Activated naive CD4-positive, alpha-beta T cell (primary cell): ENCODE data around the gene PDIA2.
"Not testable (repeated sequence)": the region's sequence is repeated elsewhere in the genome, so short reads cannot be mapped to it uniquely, and the experiment has no call there.

Experiments
- DNase-seq, 4 experiments: peaks; one replicate each; lab custom pipeline; 2025; lab: John Stamatoyannopoulos, UW

PDIA2 gene, protein sequence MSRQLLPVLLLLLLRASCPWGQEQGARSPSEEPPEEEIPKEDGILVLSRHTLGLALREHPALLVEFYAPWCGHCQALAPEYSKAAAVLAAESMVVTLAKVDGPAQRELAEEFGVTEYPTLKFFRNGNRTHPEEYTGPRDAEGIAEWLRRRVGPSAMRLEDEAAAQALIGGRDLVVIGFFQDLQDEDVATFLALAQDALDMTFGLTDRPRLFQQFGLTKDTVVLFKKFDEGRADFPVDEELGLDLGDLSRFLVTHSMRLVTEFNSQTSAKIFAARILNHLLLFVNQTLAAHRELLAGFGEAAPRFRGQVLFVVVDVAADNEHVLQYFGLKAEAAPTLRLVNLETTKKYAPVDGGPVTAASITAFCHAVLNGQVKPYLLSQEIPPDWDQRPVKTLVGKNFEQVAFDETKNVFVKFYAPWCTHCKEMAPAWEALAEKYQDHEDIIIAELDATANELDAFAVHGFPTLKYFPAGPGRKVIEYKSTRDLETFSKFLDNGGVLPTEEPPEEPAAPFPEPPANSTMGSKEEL

DNA sequence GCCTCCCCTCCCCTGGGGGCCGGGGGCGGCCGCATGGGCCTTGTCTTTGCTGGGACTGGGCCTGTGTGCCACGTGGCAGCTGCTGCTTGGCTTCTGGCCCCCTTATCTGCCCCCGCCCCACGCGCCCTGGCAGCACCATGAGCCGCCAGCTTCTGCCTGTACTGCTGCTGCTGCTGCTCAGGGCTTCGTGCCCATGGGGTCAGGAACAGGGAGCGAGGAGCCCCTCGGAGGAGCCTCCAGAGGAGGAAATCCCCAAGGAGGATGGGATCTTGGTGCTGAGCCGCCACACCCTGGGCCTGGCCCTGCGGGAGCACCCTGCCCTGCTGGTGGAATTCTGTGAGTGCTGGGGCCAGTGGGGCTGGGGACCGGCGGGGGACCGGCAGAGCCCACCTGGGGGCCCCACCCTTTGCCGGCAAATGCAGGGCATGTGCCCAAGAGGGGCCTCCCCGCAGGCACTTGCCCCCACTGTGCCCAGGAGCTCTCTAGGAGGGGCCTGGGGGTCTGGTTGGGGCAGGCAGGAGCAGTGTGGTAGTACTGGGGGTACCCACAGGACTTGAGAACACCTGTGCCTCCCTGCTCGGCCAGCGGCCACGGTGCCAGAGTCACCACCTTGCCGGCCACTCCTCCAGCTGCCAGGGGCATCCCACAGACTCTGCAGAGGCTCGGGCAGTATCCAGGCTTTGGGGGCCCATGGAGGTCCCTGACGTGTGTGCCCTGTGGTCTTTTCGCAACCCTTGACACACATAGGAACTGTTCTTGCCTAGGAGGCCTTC is at the start of gene PDIA2:
Gene PDIA2, plus strand, starts transcription at position 132 of the 773 bp plus-strand sequence. Its CDS starts 6 bp downstream, at position 138.
- DNase-seq = no peak

DNA sequence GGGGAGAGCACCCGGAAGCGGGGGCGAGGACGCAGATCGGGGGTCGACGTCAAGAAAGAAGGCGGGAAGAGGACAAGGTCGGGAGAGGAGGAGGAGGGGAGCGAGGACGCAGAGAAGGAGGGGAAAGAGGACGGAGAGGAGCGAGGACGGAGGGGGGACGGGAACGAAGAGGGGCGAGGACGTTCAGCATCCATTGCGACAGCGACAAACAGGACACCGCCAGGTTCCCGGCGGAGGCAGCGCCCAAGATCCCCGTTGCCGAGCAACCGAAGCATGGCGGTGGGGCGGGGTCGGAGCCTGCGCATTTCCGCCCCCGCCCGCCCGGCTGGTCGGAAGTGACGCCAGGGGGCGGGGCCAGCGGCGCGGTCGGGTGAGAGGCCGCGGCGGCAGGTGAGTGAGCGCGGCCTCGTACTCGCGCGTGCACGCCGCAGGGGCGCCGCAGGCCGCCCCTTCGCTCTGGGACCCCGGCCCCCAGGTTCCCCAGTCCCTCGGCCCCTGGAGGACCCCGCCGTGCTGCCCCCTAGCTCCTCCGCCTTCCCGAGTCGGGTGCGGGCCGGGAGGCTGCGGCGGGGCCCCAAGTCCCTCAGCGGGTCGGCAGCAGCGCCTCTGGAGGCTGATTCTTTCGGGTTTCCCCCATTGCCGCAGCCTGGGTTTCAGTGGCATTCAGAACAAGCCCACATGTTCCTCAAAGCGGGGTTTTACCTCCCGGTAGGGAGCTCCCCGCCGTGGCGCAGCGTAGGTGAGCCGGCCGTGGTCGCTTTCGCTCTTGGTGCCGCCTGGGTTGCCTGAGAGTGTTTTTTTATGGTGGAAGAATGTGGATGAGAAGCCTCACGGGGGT is 48.3 kb upstream of the PDIA2 start, which contains the start of gene FAM234A:
Gene FAM234A, plus strand, starts transcription at position 354 of the 838 bp plus-strand sequence. CDS start 19,593 bp downstream, outside the sequence.
- peak; percentile 84 to 94 (median 86) for DNase-seq

DNA sequence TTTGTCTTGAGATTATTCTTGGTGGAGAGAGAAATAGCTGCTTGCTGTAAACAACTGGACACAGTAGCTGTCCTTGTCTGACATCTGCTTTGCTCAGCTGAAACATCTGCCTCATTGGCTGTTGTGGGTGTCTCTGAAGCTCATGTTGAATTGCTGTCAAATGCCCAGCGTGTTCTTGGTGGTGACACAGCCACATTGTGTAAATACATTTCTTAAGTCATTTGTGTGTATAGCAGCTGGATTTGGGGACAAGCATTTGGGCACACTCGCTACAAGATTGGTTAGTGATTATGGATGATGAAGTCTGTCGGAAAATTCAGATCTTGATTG is 43.1 kb upstream of the PDIA2 start:
- DNase-seq = no peak

DNA sequence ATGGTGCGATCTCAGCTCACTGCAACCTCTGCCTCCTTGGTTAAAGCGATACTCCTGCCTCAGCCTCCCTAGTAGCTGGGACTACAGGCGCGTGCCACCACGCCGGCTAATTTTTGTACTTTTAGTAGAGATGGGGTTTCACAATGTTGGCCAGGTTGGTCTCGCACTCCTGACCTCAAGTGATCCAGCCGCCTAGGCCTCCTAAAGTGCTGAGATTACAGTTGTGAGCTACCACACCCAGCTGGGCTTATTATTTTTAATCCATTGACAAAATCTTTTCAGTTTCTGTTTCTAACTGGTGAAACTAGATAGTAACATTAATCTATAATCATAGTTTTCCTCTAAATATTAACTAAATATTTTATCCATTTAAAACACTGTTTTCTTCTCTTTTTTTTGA is 42.4 kb upstream of the PDIA2 start:
- no peak for DNase-seq

DNA sequence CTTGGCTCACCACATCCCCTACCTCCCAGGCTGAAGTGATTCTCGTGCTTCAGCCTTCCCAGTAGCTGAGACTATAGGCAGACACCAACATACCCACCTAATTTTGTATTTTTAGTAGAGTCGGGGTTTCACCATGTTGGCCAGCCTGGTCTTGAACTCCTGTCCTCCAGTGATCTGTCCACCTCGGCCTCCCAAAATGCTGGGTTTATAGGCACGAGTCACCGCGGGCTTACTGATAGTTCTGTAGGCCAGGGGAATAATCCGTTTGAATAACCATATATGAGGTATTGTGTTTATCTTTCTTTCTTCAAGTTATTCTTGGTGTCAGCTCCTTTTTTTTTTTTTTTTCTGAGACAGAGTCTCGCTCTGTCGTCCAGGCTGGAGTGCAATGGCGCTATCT is 40.7 kb upstream of the PDIA2 start:
- no peak for DNase-seq

DNA sequence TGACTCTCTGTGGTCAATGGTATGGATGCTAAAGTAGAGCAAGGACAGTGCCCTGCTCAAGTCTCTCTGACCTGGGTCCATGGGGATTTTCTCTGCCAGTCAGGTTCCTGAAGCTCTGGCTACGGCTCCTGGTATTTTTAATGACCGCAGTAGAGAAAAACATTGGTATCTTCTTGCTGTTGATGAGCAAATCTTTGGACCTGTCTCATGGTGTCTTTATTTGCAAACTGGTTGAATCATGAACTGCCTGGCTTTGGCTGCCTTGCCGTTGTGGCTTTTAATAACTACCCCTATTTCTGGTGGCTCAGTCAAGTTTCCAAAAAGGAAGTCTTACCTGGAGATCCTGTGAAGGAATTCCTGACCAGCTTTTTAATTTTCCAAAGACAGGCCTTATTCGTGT is 39.6 kb upstream of the PDIA2 start:
- no peak for DNase-seq

DNA sequence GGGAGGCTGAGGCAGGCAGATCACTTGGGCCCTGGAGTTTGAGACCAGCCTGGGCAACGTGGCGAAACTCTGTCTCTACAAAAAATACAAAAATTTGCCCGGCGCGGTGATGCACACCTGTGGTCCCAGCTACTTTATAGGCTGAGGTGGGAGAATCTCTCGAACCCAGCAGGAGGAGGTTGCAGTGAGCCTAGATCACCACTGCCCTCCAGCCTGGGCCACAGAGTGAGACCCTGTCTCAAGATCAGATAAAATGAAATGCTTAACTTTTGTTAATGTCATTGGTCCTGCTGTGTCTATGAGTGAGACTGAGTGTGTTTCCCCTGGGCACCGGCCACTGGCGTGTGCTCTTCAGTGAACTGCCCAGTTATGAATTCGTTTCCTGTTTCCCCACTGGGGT is 37.9 kb upstream of the PDIA2 start:
- no peak for DNase-seq

DNA sequence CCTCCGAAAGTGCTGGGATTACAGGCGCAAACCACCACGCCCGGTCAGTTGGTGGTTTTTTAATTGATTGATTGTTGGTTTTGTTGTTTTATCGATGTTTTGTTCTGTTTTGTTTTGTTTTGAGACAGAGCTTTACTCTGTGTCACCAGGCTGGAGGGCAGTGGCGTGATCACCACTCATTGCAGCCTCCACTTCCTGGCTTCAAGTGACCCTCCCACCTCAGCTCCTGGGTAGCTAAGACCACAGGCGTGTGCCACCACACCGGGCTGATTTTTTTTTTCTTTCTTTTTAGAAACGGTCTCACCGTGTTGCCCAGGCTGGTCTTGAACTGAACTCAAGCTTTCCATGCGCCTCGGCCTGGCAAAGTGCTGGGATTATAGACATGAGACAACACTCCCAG is 35.9 kb upstream of the PDIA2 start:
- DNase-seq = no peak

DNA sequence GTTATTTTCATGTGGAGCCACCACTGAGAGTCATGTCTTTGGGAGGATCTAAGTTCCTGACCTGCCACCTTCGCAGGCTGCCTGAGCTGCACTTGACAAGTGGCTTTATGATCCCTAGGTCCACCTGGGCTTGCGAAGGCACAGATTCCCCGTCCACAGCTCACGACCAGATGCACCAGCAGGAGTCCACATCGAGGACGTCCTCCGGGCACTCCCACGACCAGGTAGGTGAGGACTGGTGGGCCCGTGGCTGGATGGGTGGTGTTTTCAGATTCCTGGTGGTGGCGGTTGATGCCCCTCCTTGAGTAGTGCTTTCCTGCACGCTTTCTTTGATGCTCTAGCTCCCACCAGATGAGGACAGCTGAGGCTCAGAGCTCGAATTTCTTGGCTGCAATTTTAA is 33.5 kb upstream of the PDIA2 start:
- no peak for DNase-seq

DNA sequence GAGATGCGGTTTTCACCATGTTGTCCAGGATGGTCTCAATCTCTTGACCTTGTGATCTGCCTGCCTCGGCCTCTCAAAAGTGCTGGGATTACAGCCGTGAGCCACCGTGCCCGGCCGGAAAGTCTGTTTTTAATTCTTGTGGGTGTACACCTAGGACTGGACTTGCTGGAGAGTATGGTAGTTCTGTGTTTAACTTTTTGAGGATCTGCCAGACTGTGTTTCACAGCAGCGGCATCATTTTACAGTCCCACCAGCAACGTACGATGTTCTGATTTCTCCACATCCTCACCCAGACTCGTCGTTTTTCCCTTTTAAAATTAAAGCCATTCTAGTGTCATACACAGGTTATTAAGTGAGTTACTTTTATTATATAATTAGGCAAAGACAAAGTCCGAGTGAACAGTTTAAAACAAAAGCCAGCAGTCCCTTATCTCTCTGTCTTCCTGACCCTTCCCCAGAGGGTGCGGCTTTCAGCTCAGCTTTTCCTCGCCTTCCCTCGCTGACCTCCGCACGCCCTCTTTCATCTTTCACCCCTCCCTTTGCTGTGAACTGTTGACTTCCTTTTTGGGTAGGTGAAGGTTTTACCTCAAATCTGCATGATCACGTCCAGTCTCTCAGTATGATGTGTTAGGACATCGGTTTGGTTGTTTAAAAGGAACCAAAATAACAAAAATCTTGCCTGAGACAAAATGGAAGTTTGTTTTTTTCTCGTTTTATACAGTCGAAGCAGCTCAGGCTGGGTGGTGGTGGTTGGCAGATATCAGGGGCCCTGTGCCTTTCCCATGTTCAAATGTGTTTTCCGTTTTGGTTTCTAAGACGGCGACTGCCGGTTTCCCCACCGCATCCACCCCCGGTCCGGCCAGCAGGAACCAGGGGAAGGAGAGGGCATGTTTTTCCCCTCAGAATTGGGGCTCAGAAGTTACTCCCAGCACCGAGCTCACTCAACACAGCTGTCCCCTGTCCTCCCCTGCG is 30.3 kb upstream of the PDIA2 start:
- no peak for DNase-seq

DNA sequence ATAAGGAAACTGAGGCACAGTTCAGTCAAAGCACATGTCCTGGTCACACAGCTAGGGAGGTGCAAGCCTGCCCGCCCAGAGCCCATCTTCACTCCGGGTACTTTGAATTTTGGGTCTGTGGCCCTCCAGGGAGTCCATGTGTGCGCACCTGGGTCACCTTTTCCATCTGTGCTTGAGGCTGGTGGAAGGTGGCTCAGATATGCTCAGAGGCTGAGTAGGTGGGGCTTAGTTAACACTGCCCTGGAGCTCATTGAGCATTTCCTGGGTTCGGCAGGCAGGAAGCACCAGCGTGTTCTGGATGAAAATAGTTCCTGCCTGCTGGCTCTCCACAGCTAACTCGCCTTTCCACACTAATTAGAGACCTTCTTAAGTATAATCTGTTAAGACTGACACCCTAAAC is 29.1 kb upstream of the PDIA2 start:
- DNase-seq = no peak

DNA sequence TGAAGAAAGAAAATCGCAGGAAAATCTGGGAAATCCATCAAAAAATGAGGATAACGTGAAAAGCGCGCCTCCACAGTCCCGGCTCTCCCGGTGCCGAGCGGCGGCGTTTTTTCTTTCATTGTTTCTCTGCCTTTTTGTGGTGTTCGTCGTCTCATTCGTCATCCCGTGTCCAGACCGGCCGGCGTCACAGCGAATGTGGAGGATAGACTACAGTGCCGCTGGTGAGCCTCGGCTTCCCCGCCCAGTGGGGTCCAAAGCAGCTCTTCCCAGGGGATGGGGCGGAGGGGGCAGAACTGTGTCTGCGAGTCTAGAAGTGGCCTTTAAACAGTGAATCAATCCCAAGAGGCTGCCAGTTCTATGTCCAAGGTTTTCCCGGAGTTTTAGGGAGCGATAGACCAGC is 28.5 kb upstream of the PDIA2 start:
- no peak for DNase-seq

DNA sequence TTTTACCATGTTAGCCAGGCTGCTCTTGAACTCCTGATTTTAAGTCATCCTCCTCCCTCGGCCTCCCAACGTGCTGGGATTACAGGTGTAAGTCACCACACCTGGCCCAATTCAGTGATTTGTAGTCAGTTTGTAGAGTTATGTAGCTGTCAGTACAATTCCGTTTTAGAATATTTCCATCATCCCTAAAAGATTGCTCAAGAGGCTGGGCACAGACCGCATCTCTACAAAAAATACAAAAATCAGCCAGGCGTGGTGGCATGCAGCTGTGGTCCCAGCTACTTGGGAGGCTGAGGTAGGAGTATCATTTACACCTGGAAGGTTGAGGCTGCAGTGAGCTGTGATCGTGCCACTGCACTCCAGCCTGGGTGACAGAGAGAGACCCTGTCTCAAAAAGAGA is 27.8 kb upstream of the PDIA2 start:
- no peak for DNase-seq

DNA sequence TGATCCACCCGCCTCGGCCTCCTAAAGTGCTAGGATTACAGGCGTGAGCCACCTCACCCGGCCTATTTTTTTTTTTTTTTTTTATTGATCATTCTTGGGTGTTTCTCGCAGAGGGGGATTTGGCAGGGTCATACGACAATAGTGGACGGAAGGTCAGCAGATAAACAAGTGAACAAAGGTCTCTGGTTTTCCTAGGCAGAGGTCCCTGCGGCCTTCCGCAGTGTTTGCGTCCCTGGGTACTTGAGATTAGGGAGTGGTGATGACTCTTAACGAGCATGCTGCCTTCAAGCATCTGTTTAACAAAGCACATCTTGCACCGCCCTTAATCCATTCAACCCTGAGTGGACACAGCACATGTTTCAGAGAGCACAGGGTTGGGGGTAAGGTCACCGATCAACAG is 24.9 kb upstream of the PDIA2 start:
- not testable (repeated sequence) for DNase-seq

DNA sequence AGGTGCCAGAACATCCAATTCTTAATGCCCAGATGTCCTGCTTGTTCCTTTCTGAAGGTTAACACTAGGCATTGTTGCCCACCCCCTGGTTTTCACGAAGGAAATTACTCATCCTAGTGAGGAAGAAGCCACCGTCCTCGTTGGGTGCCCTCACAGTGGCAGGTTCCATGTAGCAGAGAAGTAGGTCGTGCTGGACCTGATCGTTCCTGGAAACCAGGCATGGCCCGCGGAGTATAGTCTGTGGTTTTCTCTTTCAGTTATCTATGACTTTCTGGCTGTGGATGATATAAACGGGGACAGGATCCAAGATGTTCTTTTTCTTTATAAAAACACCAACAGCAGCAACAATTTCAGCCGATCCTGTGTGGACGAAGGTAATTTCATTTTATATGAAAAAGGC is 23.7 kb upstream of the PDIA2 start:
- no peak for DNase-seq

DNA sequence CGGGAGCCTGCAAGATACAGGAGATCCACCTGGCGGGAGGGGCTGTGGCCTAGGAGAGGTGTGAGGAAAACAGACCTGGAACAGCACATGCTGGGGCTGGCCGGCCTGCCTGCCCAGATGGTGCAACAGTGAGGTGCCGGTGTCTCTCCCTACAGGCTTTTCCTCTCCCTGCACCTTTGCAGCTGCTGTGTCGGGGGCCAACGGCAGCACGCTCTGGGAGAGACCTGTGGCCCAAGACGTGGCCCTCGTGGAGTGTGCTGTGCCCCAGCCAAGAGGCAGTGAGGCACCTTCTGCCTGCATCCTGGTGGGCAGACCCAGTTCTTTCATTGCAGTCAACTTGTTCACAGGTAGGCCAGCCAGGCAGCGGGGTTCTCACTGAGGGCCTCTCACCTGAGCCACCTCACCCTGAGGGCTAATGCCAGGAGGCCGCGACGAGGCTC is 23.1 kb upstream of the PDIA2 start:
- no peak for DNase-seq

DNA sequence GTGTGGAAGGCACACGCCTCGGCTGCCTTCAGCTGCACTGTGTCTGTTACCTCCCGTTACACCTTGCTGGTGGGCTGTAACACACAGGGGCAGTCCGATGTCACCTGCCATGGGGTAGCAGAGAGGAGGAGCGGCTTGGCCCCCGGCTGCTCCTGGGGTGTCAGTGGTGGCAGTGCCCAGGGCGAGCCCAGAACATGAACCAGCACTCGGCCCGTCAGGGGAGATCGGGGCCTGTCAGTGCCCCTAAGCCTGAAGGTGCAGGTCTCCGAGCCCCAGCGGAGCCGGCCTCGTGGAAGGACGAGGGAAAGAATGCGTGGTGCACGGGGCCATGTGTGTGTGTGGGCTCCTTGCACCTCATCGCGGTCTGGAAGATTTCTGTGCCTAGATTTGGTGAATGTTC is 22.6 kb upstream of the PDIA2 start:
- DNase-seq = no peak

DNA sequence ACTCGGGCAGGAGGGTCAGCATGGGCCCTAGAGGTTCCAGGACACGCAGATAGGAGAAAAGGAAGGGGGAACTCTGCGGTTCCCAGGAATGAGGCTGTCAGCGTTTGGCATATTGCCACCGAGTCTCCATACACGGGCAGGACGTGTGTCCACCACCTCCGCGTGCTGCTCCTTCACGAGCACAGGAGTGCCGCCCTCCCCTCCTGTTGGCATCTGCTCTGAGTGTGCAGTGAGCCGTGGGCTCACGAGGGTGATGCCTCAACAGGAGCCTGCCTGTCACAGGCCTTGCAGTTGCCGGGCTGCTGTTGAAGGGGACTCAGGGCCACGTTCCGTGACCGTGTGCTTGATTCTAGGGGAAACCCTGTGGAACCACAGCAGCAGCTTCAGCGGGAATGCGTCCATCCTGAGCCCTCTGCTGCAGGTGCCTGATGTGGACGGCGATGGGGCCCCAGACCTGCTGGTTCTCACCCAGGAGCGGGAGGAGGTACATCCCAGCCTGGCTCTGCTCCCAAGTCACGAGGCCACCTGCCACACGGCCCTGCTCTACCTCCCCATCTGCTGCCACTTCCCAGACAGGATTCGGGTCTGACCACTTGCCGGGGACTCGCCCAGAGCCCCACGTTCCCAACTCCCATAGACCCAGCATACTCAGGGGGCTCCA is 21.8 kb upstream of the PDIA2 start:
- DNase-seq = no peak

DNA sequence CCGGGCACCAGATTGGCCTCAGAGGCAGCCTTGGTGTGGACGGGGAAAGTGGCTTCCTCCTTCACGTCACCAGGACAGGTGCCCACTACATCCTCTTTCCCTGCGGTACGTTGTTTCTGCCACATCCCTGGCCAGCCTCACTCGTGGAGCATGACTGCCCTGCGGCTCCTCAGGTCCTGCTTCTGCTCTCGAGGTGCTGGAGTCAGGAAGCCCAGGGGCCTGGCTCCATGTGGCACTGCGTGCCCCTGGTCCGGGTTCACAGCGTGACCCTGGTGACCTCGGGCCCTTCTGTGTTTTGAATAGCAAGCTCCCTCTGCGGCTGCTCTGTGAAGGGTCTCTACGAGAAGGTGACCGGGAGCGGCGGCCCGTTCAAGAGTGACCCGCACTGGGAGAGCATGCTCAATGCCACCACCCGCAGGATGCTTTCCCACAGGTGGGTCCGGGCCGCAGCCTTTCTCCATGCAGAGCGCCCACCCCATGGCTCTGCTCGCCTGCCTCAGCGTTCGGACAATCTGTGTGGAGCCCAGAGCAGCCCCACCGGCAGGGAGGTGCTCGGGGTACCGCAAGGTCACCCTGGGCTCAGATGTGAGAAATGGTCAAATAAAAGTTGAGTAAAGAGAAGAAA is 20.7 kb upstream of the PDIA2 start:
- DNase-seq = no peak

DNA sequence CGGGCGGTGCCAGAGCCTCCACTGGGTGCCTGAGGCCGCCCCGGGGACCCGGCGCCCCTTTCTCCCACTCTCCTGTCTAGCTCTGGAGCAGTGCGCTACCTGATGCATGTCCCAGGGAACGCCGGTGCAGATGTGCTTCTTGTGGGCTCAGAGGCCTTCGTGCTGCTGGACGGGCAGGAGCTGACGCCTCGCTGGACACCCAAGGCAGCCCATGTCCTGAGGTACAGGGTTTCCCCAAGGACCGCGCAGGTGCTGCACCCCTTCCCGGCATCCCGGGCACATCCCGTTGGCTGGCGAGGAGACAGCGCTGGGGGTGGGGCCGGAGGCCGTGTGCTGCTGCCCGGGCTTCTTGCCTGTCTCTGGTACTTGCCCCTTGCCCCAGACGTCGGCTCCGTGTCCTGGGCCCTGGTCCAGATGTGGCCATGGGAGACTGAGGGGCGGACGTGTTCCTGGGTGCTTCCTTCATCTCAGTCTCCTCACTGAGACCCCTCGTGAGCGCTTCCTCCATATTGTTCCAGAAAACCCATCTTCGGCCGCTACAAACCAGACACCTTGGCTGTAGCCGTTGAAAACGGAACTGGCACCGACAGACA is 19.7 kb upstream of the PDIA2 start:
- no peak for DNase-seq
